HEK293 (cell line): ENCODE data around the gene CACNA1H.

Source experiments
- CTCF ChIA-PET: fragments of 350-600 bp; formaldehyde crosslinking; extraction: SDS; loops from one replicate; lab custom pipeline; 2021; ENCODE audit warnings: antibody characterized with exemption; lab: Yijun Ruan, JAX
- POLR2A ChIA-PET: fragments of 300-600 bp; formaldehyde crosslinking; extraction: SDS; loops from one replicate; lab custom pipeline; 2020; ENCODE audit warnings: antibody characterized with exemption, inconsistent platforms; lab: Yijun Ruan, JAX
- H3K27ac ChIP-seq: fragments of 200-500 bp; sonication (Bioruptor generic); 2 replicates; pipeline ENCODE4 v1.5.1; 2014; ENCODE audit warnings: low read depth, low read length, control low read depth, inconsistent platforms; ENCODE audit errors: extremely low read depth
- H3K36me3 ChIP-seq, 2 experiments: fragments of 200-500 bp in 1 of 2; sonication (Bioruptor generic) in 1 of 2; 1 replicate in 1 of 2; 2 replicates in 1 of 2; pipeline ENCODE4 v1.5.1; 2014 to 2017; ENCODE audit warnings: inconsistent platforms in 2 of 2, low read length in 2 of 2; ENCODE audit not compliant: control insufficient read depth in 2 of 2, insufficient read depth in 1 of 2
- H3K4me1 ChIP-seq: fragments of 200-500 bp; sonication (Bioruptor generic); 2 replicates; pipeline ENCODE4 v1.5.1; 2014; ENCODE audit warnings: mild to moderate bottlenecking, low read length, inconsistent platforms; ENCODE audit not compliant: control insufficient read depth, insufficient read depth
- H3K4me3 ChIP-seq: 2 replicates; pipeline ENCODE4 v1.5.1; 2011; ENCODE audit warnings: low read depth, mild to moderate bottlenecking, control low read depth, low read length, moderate library complexity
- H3K9me3 ChIP-seq: fragments of 200-500 bp; sonication (Bioruptor generic); 2 replicates; pipeline ENCODE4 v1.5.1; 2014; ENCODE audit warnings: low read depth, low read length, inconsistent platforms; ENCODE audit not compliant: control insufficient read depth, insufficient read depth
- GLIS1 ChIP-seq: fragments of 450-650 bp; formaldehyde crosslinking; IDR thresholded peaks from 2 replicates; pipeline ENCODE4 v1.5.1; 2016; ENCODE audit warnings: missing biosample characterization, missing genetic modification characterization
- HOXD13 ChIP-seq: sonication (generic); formaldehyde crosslinking; IDR thresholded peaks from 2 replicates; pipeline ENCODE4 v1.8.0; 2022; ENCODE audit warnings: missing genetic modification reagents, borderline replicate concordance
- ZFP37 ChIP-seq: fragments of 450-650 bp; formaldehyde crosslinking; IDR thresholded peaks from 2 replicates; pipeline ENCODE4 v1.5.1; 2016; ENCODE audit warnings: missing biosample characterization, missing genetic modification characterization
- ZIC2 ChIP-seq: fragments of 450-650 bp; formaldehyde crosslinking; IDR thresholded peaks from 2 replicates; pipeline ENCODE4 v1.5.1; 2016; ENCODE audit warnings: missing biosample characterization, missing genetic modification characterization
- ZNF10 ChIP-seq: fragments of 450-650 bp; formaldehyde crosslinking; IDR thresholded peaks from 2 replicates; pipeline ENCODE4 v1.5.1; 2017; ENCODE audit warnings: missing biosample characterization, missing genetic modification characterization
- ZNF184 ChIP-seq: fragments of 450-650 bp; IDR thresholded peaks from 2 replicates; pipeline ENCODE4 v1.5.1; 2018; ENCODE audit warnings: missing biosample characterization, mild to moderate bottlenecking, missing genetic modification characterization
- ZNF19 ChIP-seq: fragments of 450-650 bp; formaldehyde crosslinking; IDR thresholded peaks from 2 replicates; pipeline ENCODE4; 2016; ENCODE audit warnings: missing biosample characterization, missing genetic modification characterization, low read depth
- ZNF529 ChIP-seq: fragments of 450-650 bp; formaldehyde crosslinking; IDR thresholded peaks from 2 replicates; pipeline ENCODE4 v1.5.1; 2017; ENCODE audit warnings: missing genetic modification characterization, missing biosample characterization; ENCODE audit not compliant: insufficient replicate concordance
- ZNF561 ChIP-seq: fragments of 450-650 bp; IDR thresholded peaks from 2 replicates; pipeline ENCODE4 v1.5.1; 2018; ENCODE audit warnings: missing biosample characterization, missing genetic modification characterization, borderline replicate concordance
- ZNF585B ChIP-seq: fragments of 450-650 bp; formaldehyde crosslinking; IDR thresholded peaks from 2 replicates; pipeline ENCODE4 v1.5.1; 2016; ENCODE audit warnings: missing biosample characterization, missing genetic modification characterization
- ZNF610 ChIP-seq: fragments of 450-650 bp; formaldehyde crosslinking; IDR thresholded peaks from 2 replicates; pipeline ENCODE4 v1.5.1; 2016; ENCODE audit warnings: missing biosample characterization, missing genetic modification characterization, borderline replicate concordance
- ZNF658 ChIP-seq: fragments of 450-650 bp; formaldehyde crosslinking; IDR thresholded peaks from 2 replicates; pipeline ENCODE4; 2016; ENCODE audit warnings: missing biosample characterization, missing genetic modification characterization
- ZNF660 ChIP-seq: fragments of 450-650 bp; IDR thresholded peaks from 2 replicates; pipeline ENCODE4 v1.5.1; 2018; ENCODE audit warnings: missing biosample characterization, mild to moderate bottlenecking, missing genetic modification characterization
- ZNF677 ChIP-seq: fragments of 450-650 bp; IDR thresholded peaks from 2 replicates; pipeline ENCODE4 v1.5.0; 2018; ENCODE audit warnings: missing biosample characterization, mild to moderate bottlenecking, missing genetic modification characterization, moderate library complexity
- ZNF792 ChIP-seq: fragments of 450-650 bp; formaldehyde crosslinking; IDR thresholded peaks from 2 replicates; pipeline ENCODE4 v1.5.1; 2016; ENCODE audit warnings: missing biosample characterization, missing genetic modification characterization
- TF ChIP-seq, protein P1 (sequence below): fragments of 450-650 bp; formaldehyde crosslinking; IDR thresholded peaks from 2 replicates; pipeline ENCODE4 v1.5.0; 2017; ENCODE audit warnings: missing biosample characterization, missing genetic modification characterization, borderline replicate concordance
- TF ChIP-seq, protein P2 (sequence below): fragments of 450-650 bp; formaldehyde crosslinking; IDR thresholded peaks from 2 replicates; pipeline ENCODE4 v1.5.1; 2017; ENCODE audit warnings: missing biosample characterization, mild to moderate bottlenecking, missing genetic modification characterization, moderate library complexity
- TF ChIP-seq, protein P3 (sequence below): fragments of 450-650 bp; formaldehyde crosslinking; IDR thresholded peaks from 2 replicates; pipeline ENCODE4 v1.5.1; 2016; ENCODE audit warnings: missing biosample characterization, missing genetic modification characterization
- TF ChIP-seq, protein P4 (sequence below): fragments of 450-650 bp; formaldehyde crosslinking; IDR thresholded peaks from 2 replicates; pipeline ENCODE4 v1.5.1; 2016; ENCODE audit warnings: missing biosample characterization, missing genetic modification characterization

The CACNA1H gene

DNA sequence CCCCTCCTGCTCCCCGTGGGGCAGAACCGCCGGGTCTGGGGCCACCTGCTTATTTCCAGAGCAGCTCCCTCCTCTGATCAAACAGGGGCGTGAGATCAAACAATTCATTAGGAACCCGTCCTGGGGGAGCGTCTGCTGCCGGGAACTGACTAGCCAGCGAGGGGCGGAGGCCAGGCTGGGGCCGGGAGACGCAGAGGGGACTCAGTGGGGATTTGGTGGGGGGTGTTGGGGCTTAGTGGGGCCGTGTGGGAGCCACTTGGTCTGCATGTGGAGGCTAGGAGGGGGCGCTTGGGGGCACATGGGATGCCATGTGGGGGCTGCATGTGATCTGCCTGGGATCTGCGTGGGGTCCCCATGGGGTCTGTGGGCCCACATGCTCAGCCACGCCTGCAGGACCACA lies 20.5 kb upstream of the CACNA1H start:
- TF ChIP-seq, protein P1, sequence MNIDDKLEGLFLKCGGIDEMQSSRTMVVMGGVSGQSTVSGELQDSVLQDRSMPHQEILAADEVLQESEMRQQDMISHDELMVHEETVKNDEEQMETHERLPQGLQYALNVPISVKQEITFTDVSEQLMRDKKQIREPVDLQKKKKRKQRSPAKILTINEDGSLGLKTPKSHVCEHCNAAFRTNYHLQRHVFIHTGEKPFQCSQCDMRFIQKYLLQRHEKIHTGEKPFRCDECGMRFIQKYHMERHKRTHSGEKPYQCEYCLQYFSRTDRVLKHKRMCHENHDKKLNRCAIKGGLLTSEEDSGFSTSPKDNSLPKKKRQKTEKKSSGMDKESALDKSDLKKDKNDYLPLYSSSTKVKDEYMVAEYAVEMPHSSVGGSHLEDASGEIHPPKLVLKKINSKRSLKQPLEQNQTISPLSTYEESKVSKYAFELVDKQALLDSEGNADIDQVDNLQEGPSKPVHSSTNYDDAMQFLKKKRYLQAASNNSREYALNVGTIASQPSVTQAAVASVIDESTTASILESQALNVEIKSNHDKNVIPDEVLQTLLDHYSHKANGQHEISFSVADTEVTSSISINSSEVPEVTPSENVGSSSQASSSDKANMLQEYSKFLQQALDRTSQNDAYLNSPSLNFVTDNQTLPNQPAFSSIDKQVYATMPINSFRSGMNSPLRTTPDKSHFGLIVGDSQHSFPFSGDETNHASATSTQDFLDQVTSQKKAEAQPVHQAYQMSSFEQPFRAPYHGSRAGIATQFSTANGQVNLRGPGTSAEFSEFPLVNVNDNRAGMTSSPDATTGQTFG (tag by site-specific recombination): no peak
- no peak for TF ChIP-seq ZNF585B (tag by site-specific recombination)
- Histone ChIP-seq H3K4me1 (no peaks in the 10 kb centered on the region), H3K4me3 (no peak overlapping the region), H3K27ac (no peak overlapping the region), H3K36me3 (no peaks in the 10 kb centered on the region), H3K9me3 (no peaks in the 10 kb centered on the region)
- ChIA-PET POLR2A (no interaction called here), CTCF (no interaction called here)

DNA sequence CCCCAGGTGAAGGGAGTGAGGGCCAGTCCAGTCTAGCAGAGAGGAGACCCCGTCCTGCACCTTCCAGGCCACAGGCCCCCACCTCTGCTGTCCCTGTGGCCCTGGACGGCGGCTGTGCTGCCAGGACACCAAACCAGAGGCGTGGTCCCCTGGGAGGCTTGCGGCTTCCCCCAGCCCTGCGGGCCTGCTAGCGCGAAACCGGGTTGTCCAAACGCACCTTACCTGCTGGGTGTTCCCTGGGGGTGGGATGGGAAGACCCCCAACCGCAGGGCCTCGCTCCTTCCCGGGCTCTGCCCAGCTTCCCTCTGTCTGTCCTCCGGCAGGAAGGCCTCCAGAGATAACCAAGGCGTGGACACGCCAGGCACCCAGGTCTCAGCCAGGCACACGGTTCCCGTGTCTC lies 19.6 kb upstream of the CACNA1H start:
- Histone ChIP-seq H3K36me3 (no peaks in the 10 kb centered on the region), H3K4me3 (no peak overlapping the region), H3K27ac (no peak overlapping the region), H3K9me3 (no peaks in the 10 kb centered on the region), H3K4me1 (no peaks in the 10 kb centered on the region)
- ChIA-PET CTCF (no interaction called here), POLR2A (no interaction called here)
- TF ChIP-seq ZNF529 (tag by site-specific recombination): no peak
- no peak for TF ChIP-seq ZNF19 (tag by site-specific recombination)

DNA sequence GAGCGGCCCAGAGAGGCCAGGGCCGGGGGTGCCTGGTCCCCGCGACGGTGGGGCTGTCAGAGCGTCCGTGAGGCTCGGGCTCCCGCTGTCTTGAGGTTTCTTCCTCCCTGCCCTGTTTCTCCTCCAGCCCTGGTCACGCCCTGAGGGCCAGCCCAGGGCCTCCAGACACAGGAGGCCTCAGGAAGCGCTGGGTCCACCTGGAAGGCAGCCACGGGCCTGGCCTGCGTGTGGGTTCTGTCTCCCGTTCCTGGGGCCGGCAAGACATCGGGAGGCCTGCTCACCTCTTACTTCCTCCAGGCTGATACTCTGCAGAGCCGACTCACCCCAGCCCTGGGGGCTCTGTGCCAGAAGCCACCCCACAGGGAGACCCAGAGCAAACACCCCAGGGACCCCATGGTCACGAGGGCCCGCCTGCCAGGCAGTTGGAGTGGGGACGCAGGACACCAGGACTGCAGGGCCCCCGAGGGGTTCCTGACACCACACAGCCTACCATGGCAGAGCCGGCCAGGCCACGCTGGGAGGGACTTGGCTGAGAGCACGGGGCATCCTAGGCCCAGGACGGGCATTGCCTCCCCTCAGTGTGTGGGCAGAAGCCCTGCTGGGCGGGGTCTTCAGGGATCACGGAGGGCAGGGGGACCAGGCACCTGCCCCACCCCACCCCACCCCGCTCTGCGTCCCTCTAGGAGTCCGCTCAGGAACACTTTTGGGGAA lies 18.9 kb upstream of the CACNA1H start:
- POLR2A ChIA-PET: no interaction called here

More for the DNA sequence above, 18.9 kb upstream of the CACNA1H start:
- no peaks in the 10 kb centered on the region for H3K36me3 ChIP-seq
- no peak overlapping the region for H3K27ac ChIP-seq
- no peak overlapping the region for H3K4me3 ChIP-seq
- H3K9me3 ChIP-seq: no peaks in the 10 kb centered on the region
- CTCF ChIA-PET: no interaction called here
- no peaks in the 10 kb centered on the region for H3K4me1 ChIP-seq
- TF ChIP-seq ZNF561 (tag by site-specific recombination) (no peak), ZIC2 (tag by site-specific recombination) (peak; percentile 80), ZNF660 (tag by site-specific recombination) (no peak), GLIS1 (tag by site-specific recombination) (peak; percentile 41), ZNF610 (tag by site-specific recombination) (no peak), ZNF677 (tag by site-specific recombination) (no peak), ZNF184 (no peak), ZNF792 (tag by site-specific recombination) (no peak), ZFP37 (tag by site-specific recombination) (no peak), ZNF658 (tag by site-specific recombination) (no peak), HOXD13 (CRISPR knock-in tag) (no peak), ZNF10 (no peak)
- TF ChIP-seq, protein P2, sequence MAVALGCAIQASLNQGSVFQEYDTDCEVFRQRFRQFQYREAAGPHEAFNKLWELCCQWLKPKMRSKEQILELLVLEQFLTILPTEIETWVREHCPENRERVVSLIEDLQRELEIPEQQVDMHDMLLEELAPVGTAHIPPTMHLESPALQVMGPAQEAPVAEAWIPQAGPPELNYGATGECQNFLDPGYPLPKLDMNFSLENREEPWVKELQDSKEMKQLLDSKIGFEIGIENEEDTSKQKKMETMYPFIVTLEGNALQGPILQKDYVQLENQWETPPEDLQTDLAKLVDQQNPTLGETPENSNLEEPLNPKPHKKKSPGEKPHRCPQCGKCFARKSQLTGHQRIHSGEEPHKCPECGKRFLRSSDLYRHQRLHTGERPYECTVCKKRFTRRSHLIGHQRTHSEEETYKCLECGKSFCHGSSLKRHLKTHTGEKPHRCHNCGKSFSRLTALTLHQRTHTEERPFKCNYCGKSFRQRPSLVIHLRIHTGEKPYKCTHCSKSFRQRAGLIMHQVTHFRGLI (tag by site-specific recombination): no peak
- TF ChIP-seq, protein P3, sequence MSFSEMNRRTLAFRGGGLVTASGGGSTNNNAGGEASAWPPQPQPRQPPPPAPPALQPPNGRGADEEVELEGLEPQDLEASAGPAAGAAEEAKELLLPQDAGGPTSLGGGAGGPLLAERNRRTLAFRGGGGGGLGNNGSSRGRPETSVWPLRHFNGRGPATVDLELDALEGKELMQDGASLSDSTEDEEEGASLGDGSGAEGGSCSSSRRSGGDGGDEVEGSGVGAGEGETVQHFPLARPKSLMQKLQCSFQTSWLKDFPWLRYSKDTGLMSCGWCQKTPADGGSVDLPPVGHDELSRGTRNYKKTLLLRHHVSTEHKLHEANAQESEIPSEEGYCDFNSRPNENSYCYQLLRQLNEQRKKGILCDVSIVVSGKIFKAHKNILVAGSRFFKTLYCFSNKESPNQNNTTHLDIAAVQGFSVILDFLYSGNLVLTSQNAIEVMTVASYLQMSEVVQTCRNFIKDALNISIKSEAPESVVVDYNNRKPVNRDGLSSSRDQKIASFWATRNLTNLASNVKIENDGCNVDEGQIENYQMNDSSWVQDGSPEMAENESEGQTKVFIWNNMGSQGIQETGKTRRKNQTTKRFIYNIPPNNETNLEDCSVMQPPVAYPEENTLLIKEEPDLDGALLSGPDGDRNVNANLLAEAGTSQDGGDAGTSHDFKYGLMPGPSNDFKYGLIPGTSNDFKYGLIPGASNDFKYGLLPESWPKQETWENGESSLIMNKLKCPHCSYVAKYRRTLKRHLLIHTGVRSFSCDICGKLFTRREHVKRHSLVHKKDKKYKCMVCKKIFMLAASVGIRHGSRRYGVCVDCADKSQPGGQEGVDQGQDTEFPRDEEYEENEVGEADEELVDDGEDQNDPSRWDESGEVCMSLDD (tag by site-specific recombination): no peak
- TF ChIP-seq, protein P4, sequence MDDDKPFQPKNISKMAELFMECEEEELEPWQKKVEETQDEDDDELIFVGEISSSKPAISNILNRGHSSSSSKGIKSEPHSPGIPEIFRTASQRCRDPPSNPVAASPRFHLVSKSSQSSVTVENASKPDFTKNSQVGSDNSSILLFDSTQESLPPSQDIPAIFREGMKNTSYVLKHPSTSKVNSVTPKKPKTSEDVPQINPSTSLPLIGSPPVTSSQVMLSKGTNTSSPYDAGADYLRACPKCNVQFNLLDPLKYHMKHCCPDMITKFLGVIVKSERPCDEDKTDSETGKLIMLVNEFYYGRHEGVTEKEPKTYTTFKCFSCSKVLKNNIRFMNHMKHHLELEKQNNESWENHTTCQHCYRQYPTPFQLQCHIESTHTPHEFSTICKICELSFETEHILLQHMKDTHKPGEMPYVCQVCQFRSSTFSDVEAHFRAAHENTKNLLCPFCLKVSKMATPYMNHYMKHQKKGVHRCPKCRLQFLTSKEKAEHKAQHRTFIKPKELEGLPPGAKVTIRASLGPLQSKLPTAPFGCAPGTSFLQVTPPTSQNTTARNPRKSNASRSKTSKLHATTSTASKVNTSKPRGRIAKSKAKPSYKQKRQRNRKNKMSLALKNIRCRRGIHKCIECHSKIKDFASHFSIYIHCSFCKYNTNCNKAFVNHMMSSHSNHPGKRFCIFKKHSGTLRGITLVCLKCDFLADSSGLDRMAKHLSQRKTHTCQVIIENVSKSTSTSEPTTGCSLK (tag by site-specific recombination): no peak
